GM23338 (cell line): ENCODE results near the gene FHIT.

Experiments used
- CTCF ChIP-seq, 2 experiments: fragments of 200-600 bp in 1 of 2; sonication (generic) in 1 of 2; conservative IDR thresholded peaks; 2 replicates each; pipeline versions ENCODE4 v1.5.1 to v1.6.1; 2016 to 2017; ENCODE audit warnings: antibody characterized with exemption in 2 of 2, low read depth in 2 of 2, mild to moderate bottlenecking in 2 of 2, moderate library complexity in 1 of 2
- EZH2 ChIP-seq: fragments of 200-600 bp; sonication (generic); IDR thresholded peaks from one replicate; pipeline ENCODE4 v1.8.0; 2017; ENCODE audit warnings: antibody characterized with exemption, mild to moderate bottlenecking, low read depth; ENCODE audit not compliant: unreplicated experiment

GRCh38 chr3:59879031-59879581 lies 1372.1 kb downstream of the FHIT start:
- TF ChIP-seq CTCF (conservative IDR thresholded peaks at IDR 0.05; ENCODE audit: low read depth in 2 of 2) (no peak), EZH2 (no peak)
